ENCODE data around the gene ZDBF2.
"Not testable (repeated sequence)": the region's sequence is repeated elsewhere in the genome, so short reads cannot be mapped to it uniquely, and the experiment has no call there.

Gene ZDBF2

GRCh38 chr2:206274434-206275311, at the start of gene ZDBF2:
ZDBF2 (plus strand) TSS chr2:206274663; CDS start chr2:206281850, 7,187 bp downstream.
- H3K36me3 ChIP-seq = no peaks in the 10 kb centered on the region
- peaks cover 4 to 12% of the 10 kb centered on the region in 2 experiments for H3K4me1 ChIP-seq (ENCODE audit: control insufficient read depth in 1 of 2, insufficient read depth in 1 of 2, low read depth in 1 of 2, low read length in 1 of 2)
- peaks cover 100% of the 10 kb centered on the region for H3K27me3 ChIP-seq
- H3K4me3 ChIP-seq (ENCODE audit: low read depth in 1 of 2, low read length in 1 of 2) = peak within 1 kb of the TSS; percentile 51 to 59
- no peaks in the 10 kb centered on the region for H3K9me3 ChIP-seq
- no peak for TF ChIP-seq CTCF (IDR thresholded peaks at IDR 0.05)
- no peak within 1 kb of the TSS for H3K27ac ChIP-seq

GRCh38 chr2:206225435-206226232, 48.8 kb upstream of the ZDBF2 start:
- no peak overlapping the region for H3K4me3 ChIP-seq (ENCODE audit: low read depth in 1 of 2, low read length in 1 of 2)
- no peaks in the 10 kb centered on the region for H3K36me3 ChIP-seq
- TF ChIP-seq CTCF (IDR thresholded peaks at IDR 0.05) = no peak
- no peak overlapping the region for H3K27ac ChIP-seq
- no peaks in the 10 kb centered on the region for H3K9me3 ChIP-seq
- no peaks in the 10 kb centered on the region for H3K4me1 ChIP-seq (ENCODE audit: control insufficient read depth in 1 of 2, insufficient read depth in 1 of 2, low read depth in 1 of 2, low read length in 1 of 2)
- H3K27me3 ChIP-seq = peaks cover 67% of the 10 kb centered on the region

- H3K4me1 ChIP-seq (ENCODE audit: control insufficient read depth in 1 of 2, insufficient read depth in 1 of 2, low read depth in 1 of 2, low read length in 1 of 2); H3K4me3 ChIP-seq (ENCODE audit: low read depth in 1 of 2, low read length in 1 of 2); H3K36me3 ChIP-seq; H3K27ac ChIP-seq; H3K9me3 ChIP-seq: not testable (repeated sequence)
- H3K27me3 ChIP-seq = peaks cover 48% of the 10 kb centered on the region
Measured at GRCh38 chr2:206228636-206229035, 45.8 kb upstream of the ZDBF2 start.

- Histone ChIP-seq H3K9me3 (no peaks in the 10 kb centered on the region), H3K4me1 (ENCODE audit: control insufficient read depth in 1 of 2, insufficient read depth in 1 of 2, low read depth in 1 of 2, low read length in 1 of 2) (no peaks in the 10 kb centered on the region), H3K36me3 (no peaks in the 10 kb centered on the region), H3K4me3 (ENCODE audit: low read depth in 1 of 2, low read length in 1 of 2) (no peak overlapping the region), H3K27me3 (peaks cover 49% of the 10 kb centered on the region), H3K27ac (no peak overlapping the region)
- no peak for TF ChIP-seq CTCF (IDR thresholded peaks at IDR 0.05)
Measured at GRCh38 chr2:206229642-206230041, 44.8 kb upstream of the ZDBF2 start.

- Histone ChIP-seq H3K27me3 (peaks cover 43% of the 10 kb centered on the region), H3K4me3 (ENCODE audit: low read depth in 1 of 2, low read length in 1 of 2) (no peak overlapping the region), H3K36me3 (no peaks in the 10 kb centered on the region), H3K9me3 (no peaks in the 10 kb centered on the region), H3K27ac (no peak overlapping the region), H3K4me1 (ENCODE audit: control insufficient read depth in 1 of 2, insufficient read depth in 1 of 2, low read depth in 1 of 2, low read length in 1 of 2) (no peaks in the 10 kb centered on the region)
- TF ChIP-seq CTCF (IDR thresholded peaks at IDR 0.05) = no peak
Measured at GRCh38 chr2:206230060-206230762, 44.3 kb upstream of the ZDBF2 start.
